EL (cell line): ENCODE results near the gene MARCKS.
"Not testable (repeated sequence)": the region's sequence is repeated elsewhere in the genome, so short reads cannot be mapped to it uniquely, and the experiment has no call there.

Source experiments
- DNase-seq: peaks from one replicate; pipeline ENCODE4 v3.0.0-alpha.2; 2016

Gene MARCKS

DNA sequence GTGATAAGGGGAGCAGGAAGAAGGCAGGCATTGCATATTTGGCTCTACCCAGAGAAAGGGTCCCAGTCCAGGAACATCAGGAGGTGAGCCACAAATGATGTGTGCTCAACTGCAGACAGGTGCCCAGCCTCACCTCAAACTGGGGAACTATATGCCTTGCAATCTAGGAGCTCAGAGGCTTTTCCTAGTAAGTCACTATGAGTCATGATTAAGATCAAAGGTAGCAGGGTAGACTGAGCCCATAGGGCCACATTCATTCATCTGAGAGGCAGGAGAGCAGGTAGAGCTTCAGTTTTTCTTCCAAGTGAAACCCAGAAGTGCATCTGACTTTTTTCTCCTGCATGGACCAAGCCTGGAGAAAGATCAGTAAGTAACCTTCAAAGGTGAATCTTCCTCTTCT lies 31.3 kb downstream of the MARCKS start:
- no peak for DNase-seq

DNA sequence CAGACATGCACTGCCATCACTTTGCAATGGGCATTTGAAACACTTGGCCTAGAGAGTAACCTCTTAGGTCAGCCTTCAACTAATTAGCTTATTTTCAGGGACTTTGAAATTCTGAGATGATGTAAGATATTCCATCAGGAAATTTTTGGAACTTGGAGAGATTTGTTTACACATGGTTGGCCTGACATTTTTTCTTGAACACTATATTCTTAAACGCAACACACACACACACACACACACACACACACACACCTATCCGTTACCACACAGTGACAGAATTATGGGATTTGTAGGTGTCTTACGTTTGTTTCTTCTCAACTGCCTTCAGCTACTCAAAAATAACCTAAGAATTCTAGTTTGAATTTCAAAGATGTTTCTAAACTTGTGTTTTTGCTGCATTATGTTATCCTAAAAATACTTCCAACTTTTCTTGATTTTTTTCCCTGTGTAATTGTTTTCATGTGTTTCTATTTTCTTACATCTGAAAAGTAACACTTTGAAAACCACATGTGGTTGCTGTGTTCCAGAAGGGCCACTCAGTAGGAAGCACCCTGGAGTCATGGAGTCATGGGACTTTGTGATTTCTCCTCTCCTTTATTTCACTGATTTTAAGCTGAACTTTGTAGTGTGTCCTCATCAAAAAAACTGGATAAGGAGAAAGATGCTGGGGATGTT lies 31.9 kb downstream of the MARCKS start:
- DNase-seq, result no peak

DNA sequence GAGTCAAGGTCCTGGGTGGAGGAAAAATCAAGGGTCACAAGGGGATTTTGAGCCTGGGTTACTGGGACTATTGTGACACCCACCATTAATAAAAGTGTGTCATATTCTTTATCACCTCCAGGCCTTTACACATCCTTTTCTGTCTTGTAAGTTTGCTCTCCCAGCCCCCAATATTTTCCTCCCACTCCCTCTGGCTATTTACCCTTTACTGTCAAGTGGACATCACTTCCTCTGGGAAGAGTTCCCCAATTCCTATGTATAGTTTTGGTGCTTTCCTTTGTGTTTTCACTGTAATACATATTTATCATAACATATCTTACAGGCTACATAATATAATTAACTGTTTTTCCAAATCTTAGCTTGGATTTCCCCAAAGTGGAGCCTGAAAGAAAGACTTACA lies 36.3 kb downstream of the MARCKS start:
- DNase-seq, result no peak

DNA sequence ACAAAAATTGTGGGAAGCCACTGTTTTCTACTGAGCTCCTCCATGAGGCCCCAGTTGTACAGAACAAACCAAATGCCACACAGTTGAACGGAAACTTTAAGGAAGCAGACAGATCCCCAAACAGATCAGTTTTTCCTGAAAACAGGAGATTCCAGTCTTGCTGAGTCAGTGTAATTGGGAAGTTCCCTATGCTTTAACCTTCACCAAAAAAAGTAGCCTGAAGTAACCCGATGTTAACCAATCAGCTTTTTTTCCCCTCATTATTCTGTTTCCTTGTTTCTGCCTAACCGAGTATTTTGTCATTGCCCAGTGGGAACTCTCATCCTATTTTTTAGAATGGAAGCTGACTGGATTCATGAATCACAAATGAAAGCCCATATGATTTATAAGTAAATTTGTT lies 36.7 kb downstream of the MARCKS start:
- no peak for DNase-seq

DNA sequence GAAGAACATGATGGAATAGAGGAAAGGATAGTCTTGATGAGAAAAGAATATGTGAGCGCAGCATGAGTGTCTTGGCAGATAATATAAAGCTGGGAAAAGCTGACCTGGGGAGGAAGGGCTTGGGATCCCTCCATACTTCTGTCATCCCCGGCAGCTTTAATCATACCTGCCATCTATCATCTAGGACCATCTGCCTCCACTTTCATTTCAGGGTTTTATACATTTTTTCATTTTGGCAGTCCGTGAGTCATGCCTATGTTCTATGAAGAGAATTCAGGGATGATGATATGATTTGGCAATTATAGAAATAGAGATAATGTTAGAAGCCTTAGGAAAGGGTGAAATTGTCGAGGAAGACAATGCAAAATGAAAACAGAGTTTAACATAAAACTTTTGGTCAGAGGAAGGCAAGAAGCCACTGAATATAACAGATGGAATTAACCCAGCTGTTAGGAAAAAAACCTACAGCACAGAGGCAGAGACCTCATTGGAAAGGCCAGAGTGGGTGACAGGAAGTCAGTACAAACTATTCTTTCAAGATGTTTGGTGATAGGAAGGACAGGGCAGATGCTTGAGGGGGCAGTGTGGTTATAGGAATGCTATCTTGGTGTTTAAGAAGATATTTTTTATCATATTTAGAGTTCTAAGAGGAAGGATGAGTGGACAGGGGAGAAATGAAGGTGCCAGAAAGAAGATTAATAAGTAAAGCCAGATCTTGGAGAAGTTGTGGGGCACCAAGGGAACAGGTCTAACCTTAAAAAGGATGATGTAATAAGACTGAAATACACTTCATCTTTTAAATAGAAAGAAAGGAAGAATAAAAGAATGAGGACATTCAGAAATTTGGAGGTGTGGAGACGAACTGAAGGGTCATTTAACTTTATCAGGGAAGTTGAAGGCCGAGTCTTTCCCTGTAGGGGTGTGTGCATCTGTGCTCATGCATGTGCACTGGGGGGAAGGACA lies 37.8 kb downstream of the MARCKS start:
- DNase-seq, result no peak

DNA sequence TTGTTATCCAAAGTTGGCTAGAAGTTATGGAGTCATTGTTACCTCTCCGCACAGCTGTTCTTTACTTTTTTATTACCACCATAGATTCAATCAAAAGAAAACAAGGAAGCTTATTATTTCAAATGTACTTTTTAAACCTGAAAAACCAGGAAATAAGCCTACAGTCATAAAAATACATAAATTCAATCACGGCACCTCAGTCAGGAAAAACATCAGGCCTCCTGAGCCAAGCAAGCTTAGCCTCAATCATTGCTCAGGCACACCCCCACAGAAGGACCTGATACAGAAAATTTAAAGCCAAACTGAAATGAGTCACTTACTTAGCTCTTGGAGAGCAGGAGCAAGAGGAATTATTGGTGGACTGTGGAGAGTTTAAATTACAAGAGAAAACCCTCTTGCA lies 44.3 kb downstream of the MARCKS start:
- no peak for DNase-seq

DNA sequence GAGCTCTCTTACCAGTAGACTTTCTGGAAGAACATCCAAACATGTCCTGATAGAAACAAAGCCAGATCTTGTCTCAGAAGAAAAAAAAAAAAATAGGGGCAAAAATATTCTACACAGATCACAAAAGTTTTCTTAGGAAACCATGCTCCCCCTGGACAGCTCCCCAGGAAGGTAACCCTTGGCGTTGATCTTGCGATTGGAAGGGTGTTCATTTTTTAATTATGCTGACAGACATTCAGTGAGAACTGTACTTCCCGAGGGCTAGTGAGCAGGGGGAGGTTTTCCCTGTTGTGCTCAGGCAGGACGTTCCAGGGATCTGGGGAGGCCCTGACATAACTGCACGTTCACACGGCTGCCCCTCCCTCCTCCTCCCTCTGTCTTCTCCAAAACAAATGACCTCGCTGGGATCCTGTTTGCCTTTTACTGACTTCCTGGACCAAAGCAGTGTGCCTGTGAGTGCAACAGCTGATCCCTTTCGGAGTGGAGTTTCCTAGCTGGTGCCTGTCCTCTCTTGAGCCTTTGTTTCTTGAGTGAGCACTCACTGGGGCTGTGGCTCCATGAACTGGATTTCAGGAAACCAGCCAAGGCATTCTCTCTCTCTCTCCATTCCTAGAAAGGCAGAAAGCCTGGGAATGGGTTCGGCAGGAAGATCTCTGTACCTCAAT lies 46.7 kb downstream of the MARCKS start:
- peak; percentile 80 for DNase-seq

DNA sequence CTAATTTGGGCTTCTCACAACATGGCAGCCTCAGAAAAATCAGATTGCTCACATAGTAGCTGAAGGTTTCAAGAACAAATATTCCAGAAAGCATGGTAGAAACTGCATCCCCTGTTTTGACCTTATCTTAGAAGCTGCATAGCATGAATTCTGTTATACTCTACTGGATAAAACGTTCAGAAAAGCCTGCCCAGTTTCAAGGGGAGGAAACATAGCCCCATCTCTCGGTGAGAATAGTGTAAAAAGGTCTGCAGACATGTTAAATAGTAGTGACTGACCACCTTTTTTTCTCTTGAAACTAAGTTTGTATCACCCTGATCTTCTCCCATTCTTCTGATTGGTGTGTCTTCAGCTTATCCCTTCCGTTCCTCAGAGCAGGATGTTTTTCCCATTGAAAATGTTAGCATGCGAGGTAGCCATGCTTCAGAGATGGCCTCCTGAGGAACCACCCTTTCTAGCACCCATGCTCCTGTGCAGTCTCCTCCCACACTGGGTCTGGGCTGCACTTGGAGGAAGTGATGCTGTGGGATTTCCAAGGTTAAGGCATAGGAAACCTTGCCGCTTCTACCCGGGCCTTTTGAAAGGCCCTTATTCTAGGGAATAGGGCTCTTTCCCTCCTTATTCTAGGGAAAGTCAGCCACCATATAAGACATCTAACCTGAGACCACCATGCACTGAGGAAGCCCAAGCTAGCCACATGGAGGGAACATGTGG lies 50.1 kb downstream of the MARCKS start:
- no peak for DNase-seq

DNA sequence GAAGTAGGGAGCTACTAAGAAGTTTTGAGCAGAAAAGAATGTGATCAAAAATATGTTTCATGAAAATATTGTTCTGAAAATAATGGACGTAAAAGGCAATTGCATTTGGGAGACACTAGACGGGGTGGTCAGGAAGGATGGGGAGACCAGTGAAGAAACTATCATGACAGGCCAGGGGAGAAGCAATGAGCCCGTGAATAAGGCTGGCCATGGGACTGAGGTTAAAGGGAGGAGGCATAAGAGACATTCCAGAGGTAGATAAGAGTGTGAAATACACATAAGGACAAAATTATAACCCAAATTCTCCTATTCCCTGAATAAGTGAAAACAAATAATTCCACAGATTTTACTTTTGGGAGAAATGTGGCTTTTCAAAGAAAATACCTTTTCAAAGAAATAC lies 51.7 kb downstream of the MARCKS start:
- no peak for DNase-seq

DNA sequence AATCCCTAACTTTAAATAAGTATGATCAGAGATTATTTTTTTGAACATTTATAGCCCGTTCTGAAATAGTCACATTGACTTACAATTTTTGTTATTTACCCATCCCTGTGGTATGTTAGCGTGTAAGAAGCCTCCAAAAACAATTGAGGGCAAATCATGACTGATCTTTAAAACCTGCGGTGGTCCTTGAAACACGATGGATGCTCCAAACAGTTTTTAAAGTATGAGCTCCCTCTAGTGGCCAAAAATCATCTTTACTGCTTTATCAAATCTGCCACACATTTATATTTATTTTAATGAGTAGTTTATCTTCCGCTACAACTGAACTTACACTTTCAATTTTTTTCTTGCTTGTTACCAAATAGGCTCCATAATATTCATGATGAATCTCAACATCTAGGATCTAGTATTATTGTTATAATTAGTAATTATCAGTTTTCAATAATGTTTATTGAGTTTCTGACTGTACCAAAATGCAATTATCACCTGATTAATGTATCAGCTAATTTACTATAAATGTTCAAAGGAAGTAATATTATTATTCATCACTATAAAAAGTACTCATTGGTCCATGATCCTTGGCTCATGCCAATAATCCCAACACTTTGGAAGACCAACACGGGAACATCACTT lies 52.2 kb downstream of the MARCKS start:
- DNase-seq, result peak; percentile 79

DNA sequence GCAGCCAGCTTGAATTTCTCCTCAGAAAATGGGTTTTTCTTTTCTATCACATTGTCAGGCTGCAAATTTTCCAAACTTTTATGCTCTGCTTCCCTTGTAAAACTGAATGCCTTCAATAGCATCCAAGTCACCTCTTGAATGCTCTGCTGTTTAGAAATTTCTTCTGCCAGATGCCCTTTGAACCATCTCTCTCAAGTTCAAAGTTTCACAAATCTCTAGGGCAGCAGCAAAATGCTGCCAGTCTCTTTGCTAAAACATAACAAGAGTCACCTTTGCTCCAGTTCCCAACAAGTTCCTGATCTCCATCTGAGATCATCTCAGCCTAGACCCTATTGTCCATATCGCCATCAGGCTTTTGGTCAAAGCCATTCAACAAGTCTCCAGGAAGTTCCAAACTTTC lies 53.1 kb downstream of the MARCKS start:
- not testable (repeated sequence) for DNase-seq
